SU-DHL-6 (cell line): ENCODE results near the gene LEFTY1.

Experiments used
- H2AFZ ChIP-seq: fragments of 200-600 bp; sonication (generic); 2 replicates; pipeline ENCODE4 v1.6.1; 2014; ENCODE audit warnings: low read depth, mild to moderate bottlenecking, moderate library complexity, mixed read lengths, antibody characterized with exemption, low read length; ENCODE audit not compliant: severe bottlenecking
- H3F3A ChIP-seq: fragments of 200-600 bp; shearing (Covaris generic); 2 replicates; pipeline ENCODE4 v1.6.0; 2016; ENCODE audit warnings: antibody characterized with exemption, mild to moderate bottlenecking; ENCODE audit not compliant: insufficient read depth
- H3K27ac ChIP-seq: fragments of 200-600 bp; sonication (generic); 2 replicates; pipeline ENCODE4 v1.5.1; 2016; ENCODE audit warnings: low read depth, mild to moderate bottlenecking, low read length, moderate library complexity, mixed read lengths
- H3K27me3 ChIP-seq: fragments of 200-600 bp; sonication (generic), shearing (Covaris generic); 2 replicates; pipeline ENCODE4 v1.6.0; 2014; ENCODE audit warnings: mild to moderate bottlenecking, low read length
- H3K36me3 ChIP-seq: fragments of 200-600 bp; sonication (generic); 2 replicates; pipeline ENCODE4 v1.6.1; 2014; ENCODE audit warnings: mild to moderate bottlenecking, low read length, mixed read lengths
- H3K4me2 ChIP-seq: fragments of 300-600, 200-600 bp; shearing (Covaris generic), sonication (generic); 2 replicates; pipeline ENCODE4 v1.6.0; 2014; ENCODE audit warnings: low read length, low read depth, mild to moderate bottlenecking; ENCODE audit not compliant: poor library complexity, severe bottlenecking
- H3K4me3 ChIP-seq: fragments of 200-600 bp; sonication (generic); 2 replicates; pipeline ENCODE4 v1.5.1; 2014; ENCODE audit warnings: antibody characterized with exemption, low read length, mild to moderate bottlenecking, mixed read lengths; ENCODE audit not compliant: insufficient read depth, poor library complexity, severe bottlenecking
- H3K79me2 ChIP-seq: fragments of 200-600 bp; sonication (generic); 2 replicates; pipeline ENCODE4 v1.6.1; 2014; ENCODE audit warnings: mild to moderate bottlenecking, low read length, moderate library complexity; ENCODE audit not compliant: insufficient read depth
- H3K9ac ChIP-seq: fragments of 200-600 bp; sonication (generic); 2 replicates; pipeline ENCODE4 v1.7.0; 2014; ENCODE audit warnings: mild to moderate bottlenecking, low read length
- H3K9me2 ChIP-seq: fragments of 200-600 bp; sonication (generic); replicated peaks from 2 replicates; pipeline ENCODE4 v1.6.1; 2014; ENCODE audit warnings: low read length; ENCODE audit not compliant: insufficient read depth
- H3K9me3 ChIP-seq: fragments of 200-600 bp; sonication (generic); 2 replicates; pipeline ENCODE4 v1.6.1; 2014; ENCODE audit warnings: low read length, mixed read lengths; ENCODE audit not compliant: insufficient read depth
- H4K20me1 ChIP-seq: fragments of 200-600 bp; sonication (generic); 2 replicates; pipeline ENCODE4 v1.6.1; 2014; ENCODE audit warnings: low read depth, mild to moderate bottlenecking, antibody characterized with exemption, low read length, moderate library complexity, mixed read lengths
- EZH2phosphoT487 ChIP-seq: fragments of 200-600 bp; sonication (generic), shearing (Covaris generic); conservative IDR thresholded peaks from 2 replicates; pipeline ENCODE4 v1.6.1; 2018; ENCODE audit warnings: mild to moderate bottlenecking, antibody characterized with exemption, low read length, moderate library complexity, mixed read lengths
- TF ChIP-seq, protein P1 (sequence below): fragments of 200-600 bp; sonication (generic); IDR thresholded peaks from one replicate; pipeline ENCODE4 v1.5.1; 2017; ENCODE audit warnings: antibody characterized with exemption, mild to moderate bottlenecking, low read length, moderate library complexity; ENCODE audit not compliant: insufficient read depth, poor library complexity, severe bottlenecking

Gene LEFTY1

GRCh38 chr1:225846331-225847310 is 42.3 kb downstream of the LEFTY1 start:
- no peak overlapping the region for H2AFZ ChIP-seq
- no peaks in the 10 kb centered on the region for H3K36me3 ChIP-seq
- H3K27ac ChIP-seq = peak overlapping the region; percentile 92
- no peak overlapping the region for H3K9ac ChIP-seq
- no peaks in the 10 kb centered on the region for H3K27me3 ChIP-seq
- H4K20me1 ChIP-seq = no peaks in the 10 kb centered on the region
- no peaks in the 10 kb centered on the region for H3K9me3 ChIP-seq
- H3F3A ChIP-seq = peaks cover 20% of the 10 kb centered on the region
- no peaks in the 10 kb centered on the region for H3K79me2 ChIP-seq
- no peaks in the 10 kb centered on the region for H3K9me2 ChIP-seq
- no peak overlapping the region for H3K4me3 ChIP-seq
- H3K4me2 ChIP-seq = no peak overlapping the region
- TF ChIP-seq, protein P1, sequence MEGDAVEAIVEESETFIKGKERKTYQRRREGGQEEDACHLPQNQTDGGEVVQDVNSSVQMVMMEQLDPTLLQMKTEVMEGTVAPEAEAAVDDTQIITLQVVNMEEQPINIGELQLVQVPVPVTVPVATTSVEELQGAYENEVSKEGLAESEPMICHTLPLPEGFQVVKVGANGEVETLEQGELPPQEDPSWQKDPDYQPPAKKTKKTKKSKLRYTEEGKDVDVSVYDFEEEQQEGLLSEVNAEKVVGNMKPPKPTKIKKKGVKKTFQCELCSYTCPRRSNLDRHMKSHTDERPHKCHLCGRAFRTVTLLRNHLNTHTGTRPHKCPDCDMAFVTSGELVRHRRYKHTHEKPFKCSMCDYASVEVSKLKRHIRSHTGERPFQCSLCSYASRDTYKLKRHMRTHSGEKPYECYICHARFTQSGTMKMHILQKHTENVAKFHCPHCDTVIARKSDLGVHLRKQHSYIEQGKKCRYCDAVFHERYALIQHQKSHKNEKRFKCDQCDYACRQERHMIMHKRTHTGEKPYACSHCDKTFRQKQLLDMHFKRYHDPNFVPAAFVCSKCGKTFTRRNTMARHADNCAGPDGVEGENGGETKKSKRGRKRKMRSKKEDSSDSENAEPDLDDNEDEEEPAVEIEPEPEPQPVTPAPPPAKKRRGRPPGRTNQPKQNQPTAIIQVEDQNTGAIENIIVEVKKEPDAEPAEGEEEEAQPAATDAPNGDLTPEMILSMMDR = no peak
- TF ChIP-seq EZH2phosphoT487 = no peak

- H3K36me3 ChIP-seq = no peaks in the 10 kb centered on the region
- H3K9me3 ChIP-seq = no peaks in the 10 kb centered on the region
- no peak overlapping the region for H2AFZ ChIP-seq
- no peaks in the 10 kb centered on the region for H4K20me1 ChIP-seq
- no peaks in the 10 kb centered on the region for H3K9me2 ChIP-seq
- no peaks in the 10 kb centered on the region for H3K79me2 ChIP-seq
- peaks cover 18% of the 10 kb centered on the region for H3F3A ChIP-seq
- H3K4me3 ChIP-seq = no peak overlapping the region
- no peaks in the 10 kb centered on the region for H3K27me3 ChIP-seq
- H3K4me2 ChIP-seq = no peak overlapping the region
- no peak for TF ChIP-seq EZH2phosphoT487
- TF ChIP-seq, protein P1 = peak; percentile 66
- no peak overlapping the region for H3K27ac ChIP-seq
- no peak overlapping the region for H3K9ac ChIP-seq
Measured at GRCh38 chr1:225845571-225846259, 43.2 kb downstream of the LEFTY1 start.

GRCh38 chr1:225845097-225845496 is 43.8 kb downstream of the LEFTY1 start:
- Histone ChIP-seq H3K9me2 (no peaks in the 10 kb centered on the region), H3K4me2 (no peak overlapping the region), H3K27me3 (no peaks in the 10 kb centered on the region), H3F3A (peaks cover 16% of the 10 kb centered on the region), H4K20me1 (no peaks in the 10 kb centered on the region), H3K79me2 (no peaks in the 10 kb centered on the region), H2AFZ (no peak overlapping the region), H3K9me3 (no peaks in the 10 kb centered on the region), H3K27ac (no peak overlapping the region), H3K36me3 (no peaks in the 10 kb centered on the region), H3K4me3 (no peak overlapping the region), H3K9ac (no peak overlapping the region)
- TF ChIP-seq EZH2phosphoT487 = no peak
- TF ChIP-seq, protein P1 = no peak
